Activated B cell treated with CpG ODN at 0.5 μM for 24 hours (primary cell): ENCODE measurements around the gene CCDC142. TPM values are rescaled to one million over a fixed set of nuclear protein-coding genes. Genes with fewer than 3 reads are reported as not detected.
A peak's percentile ranks its signal among the peaks of the same experiment; 100 is the strongest.

Source experiments
- ATAC-seq: fragments of 200-7000 bp; cut with Tn5 transposase; one replicate; pipeline ENCODE4 v1.10.0; 2021; ENCODE audit warnings: low read depth, mild to moderate bottlenecking, moderate library complexity
- CTCF ChIA-PET: fragments of 350-600 bp; sonication (Branson Sonifier 250); formaldehyde crosslinking; loops from one replicate; lab custom pipeline; 2021; ENCODE audit warnings: antibody characterized with exemption; lab: Charles Lee
- POLR2A ChIA-PET: fragments of 350-600 bp; sonication (Branson Sonifier 250); formaldehyde crosslinking; loops from one replicate; lab custom pipeline; 2021; ENCODE audit warnings: antibody characterized with exemption; lab: Charles Lee
- DNase-seq: peaks from one replicate; pipeline ENCODE4 v3.0.0; 2022
- H3K27ac Mint-ChIP-seq: one replicate; pipeline ENCODE4 v1.8.0; 2020; ENCODE audit warnings: mixed read lengths
- H3K27me3 Mint-ChIP-seq: one replicate; pipeline ENCODE4 v1.8.0; 2021; ENCODE audit warnings: mixed read lengths
- H3K36me3 Mint-ChIP-seq: one replicate; pipeline ENCODE4 v1.8.0; 2021; ENCODE audit warnings: low read depth, mixed read lengths
- H3K4me1 Mint-ChIP-seq: one replicate; pipeline ENCODE4 v1.8.0; 2021; ENCODE audit warnings: mixed read lengths
- H3K4me3 Mint-ChIP-seq: one replicate; pipeline ENCODE4 v1.8.0; 2020; ENCODE audit warnings: mild to moderate bottlenecking, mixed read lengths
- H3K9me3 Mint-ChIP-seq: one replicate; pipeline ENCODE4 v1.8.0; 2020; ENCODE audit warnings: mixed read lengths
- CTCF ChIP-seq: fragments of 200-600 bp; IDR thresholded peaks from one replicate; pipeline ENCODE4 v1.8.0; 2022; ENCODE audit warnings: antibody characterized with exemption, mild to moderate bottlenecking
- intact Hi-C: fragments of 100-400 bp; cut with micrococcal nuclease; formaldehyde crosslinking; loops from one replicate; pipeline ENCODE4 v1.15.1; 2024
- total RNA-seq: library from RNA; stranded (reverse); gene quantifications from 2 replicates; pipeline ENCODE4 v1.2.3, GENCODE V29; 2022

The CCDC142 gene
- total RNA-seq, 1 donor from 2014 or later, result 40.4 TPM

GRCh38 chr2:74525717-74526648, 43.2 kb upstream of the CCDC142 start, which contains the start of gene DQX1:
Gene DQX1, minus strand, starts transcription at chr2:74526231. Its CDS starts 502 bp downstream, at chr2:74525729.
- CTCF ChIA-PET, result interaction anchor here (0.7 kb wide), 1 partner anchor 23 kb away, joined by 3 read pairs; no protein-coding TSS in a partner anchor
- no peak for TF ChIP-seq CTCF
- no peaks in the 10 kb centered on the region for H3K9me3 Mint-ChIP-seq
- peaks cover 43% of the 10 kb centered on the region for H3K36me3 Mint-ChIP-seq
- H3K27ac Mint-ChIP-seq, result peak within 1 kb of the TSS; percentile 84
- ATAC-seq, result peak; percentile 17
- POLR2A ChIA-PET, result interaction anchor here (0.6 to 8.8 kb wide), 11 partner anchors 10 to 318 kb away, joined by 3 to 63 read pairs (median 5); partner anchors contain the start of genes CCDC142, INO80B, MRPL53 and PCGF1
- H3K4me3 Mint-ChIP-seq, result peak within 1 kb of the TSS; percentile 66
- DNase-seq, result no peak
- peaks cover 40% of the 10 kb centered on the region for H3K4me1 Mint-ChIP-seq
- no peaks in the 10 kb centered on the region for H3K27me3 Mint-ChIP-seq
- intact Hi-C loops, result no loop called here

GRCh38 chr2:74524955-74525716, 42.3 kb upstream of the CCDC142 start:
- no peak for TF ChIP-seq CTCF
- ATAC-seq (no peak), DNase-seq (no peak)
- no peak overlapping the region for H3K27ac Mint-ChIP-seq
- ChIA-PET CTCF (no interaction called here), POLR2A (interaction anchor here (0.9 to 1.9 kb wide), 4 partner anchors 12 to 70 kb away, joined by 3 to 17 read pairs (median 5); partner anchors contain the start of genes INO80B, MRPL53 and PCGF1)
- H3K27me3 Mint-ChIP-seq, result peaks cover 3% of the 10 kb centered on the region
- intact Hi-C loops, result no loop called here
- H3K36me3 Mint-ChIP-seq, result peaks cover 35% of the 10 kb centered on the region
- H3K4me1 Mint-ChIP-seq, result peaks cover 34% of the 10 kb centered on the region
- H3K9me3 Mint-ChIP-seq, result no peaks in the 10 kb centered on the region
- no peak overlapping the region for H3K4me3 Mint-ChIP-seq

- Mint-ChIP-seq H3K27me3 (peaks cover 10% of the 10 kb centered on the region), H3K4me1 (peaks cover 32% of the 10 kb centered on the region), H3K9me3 (no peaks in the 10 kb centered on the region), H3K36me3 (peaks cover 31% of the 10 kb centered on the region), H3K4me3 (no peak overlapping the region), H3K27ac (no peak overlapping the region)
- ChIA-PET POLR2A (interaction anchor here (0.9 kb wide), 1 partner anchor 14 kb away, joined by 3 read pairs; no protein-coding TSS in a partner anchor), CTCF (no interaction called here)
- intact Hi-C loops, result no loop called here
- ATAC-seq (no peak), DNase-seq (no peak)
- TF ChIP-seq CTCF, result no peak
Measured at GRCh38 chr2:74524005-74524404, 41.2 kb upstream of the CCDC142 start.

DNA sequence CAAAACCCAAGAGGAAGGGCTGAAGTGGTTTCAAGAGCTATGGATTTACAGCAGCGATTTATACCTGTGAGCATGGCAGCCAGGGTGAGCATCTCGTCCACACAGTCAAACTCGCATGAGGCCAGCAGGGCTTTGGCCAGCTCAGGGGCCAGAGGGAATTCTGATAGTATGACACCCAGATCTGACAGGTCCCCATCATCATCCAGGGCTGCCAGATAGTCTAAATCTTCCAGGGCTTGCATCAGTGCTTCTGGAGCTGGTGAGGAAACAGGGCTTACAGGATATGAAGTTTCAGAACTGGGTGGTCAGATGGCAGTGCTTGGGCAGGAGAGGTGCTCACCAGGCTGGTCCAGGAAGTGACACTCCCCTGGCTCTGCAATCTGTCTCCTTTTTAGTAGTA, 39.7 kb upstream of the CCDC142 start:
- no peak for ATAC-seq

More for the DNA sequence above, 39.7 kb upstream of the CCDC142 start:
- intact Hi-C loops, result no loop called here
- no peak overlapping the region for H3K4me3 Mint-ChIP-seq
- H3K27ac Mint-ChIP-seq, result no peak overlapping the region
- TF ChIP-seq CTCF, result no peak
- H3K9me3 Mint-ChIP-seq, result no peaks in the 10 kb centered on the region
- ChIA-PET POLR2A (interaction anchor here (1.4 to 1.5 kb wide), 2 partner anchors 9 to 15 kb away, joined by 3 to 6 read pairs; partner anchors contain the start of gene PCGF1), CTCF (no interaction called here)
- H3K36me3 Mint-ChIP-seq, result peaks cover 21% of the 10 kb centered on the region
- DNase-seq, result no peak
- H3K4me1 Mint-ChIP-seq, result peaks cover 18% of the 10 kb centered on the region
- H3K27me3 Mint-ChIP-seq, result peaks cover 25% of the 10 kb centered on the region
